AG10803 (cell line): ENCODE data around the gene FSTL4.

Experiments used
- DNase-seq: peaks from one replicate; pipeline ENCODE4 v3.0.0; 2010; ENCODE audit warnings: low read depth
- H3K4me3 ChIP-seq: 2 replicates; pipeline ENCODE4 v1.5.1; 2011; ENCODE audit warnings: mild to moderate bottlenecking, low read length, control low read depth
- TF ChIP-seq, protein P1 (sequence below): conservative IDR thresholded peaks from 2 replicates; pipeline ENCODE4 v1.5.1; 2011; ENCODE audit warnings: mild to moderate bottlenecking, low read length, control low read depth, inconsistent platforms

The FSTL4 gene

DNA sequence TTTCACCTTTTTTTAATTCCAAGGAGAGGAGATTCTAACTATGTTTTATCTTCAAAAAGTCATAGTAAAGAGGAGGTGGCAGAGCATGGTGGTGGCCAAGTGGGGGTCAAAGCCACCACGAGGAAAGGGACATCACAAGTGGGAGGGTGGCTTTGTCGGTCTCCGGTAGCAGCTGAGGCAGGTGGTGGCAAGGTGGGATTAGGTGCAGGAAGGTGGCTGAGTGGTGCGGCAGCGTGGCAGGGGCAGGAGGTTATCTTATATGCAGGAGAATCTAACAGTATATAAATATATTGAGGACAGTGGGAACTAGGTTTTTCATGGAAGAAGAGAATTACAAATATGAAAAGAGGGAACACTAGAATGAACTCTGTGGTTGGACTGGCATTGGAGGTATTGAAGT lies 196.8 kb downstream of the FSTL4 start:
- DNase-seq: no peak
- no peak overlapping the region for H3K4me3 ChIP-seq
- TF ChIP-seq, protein P1, sequence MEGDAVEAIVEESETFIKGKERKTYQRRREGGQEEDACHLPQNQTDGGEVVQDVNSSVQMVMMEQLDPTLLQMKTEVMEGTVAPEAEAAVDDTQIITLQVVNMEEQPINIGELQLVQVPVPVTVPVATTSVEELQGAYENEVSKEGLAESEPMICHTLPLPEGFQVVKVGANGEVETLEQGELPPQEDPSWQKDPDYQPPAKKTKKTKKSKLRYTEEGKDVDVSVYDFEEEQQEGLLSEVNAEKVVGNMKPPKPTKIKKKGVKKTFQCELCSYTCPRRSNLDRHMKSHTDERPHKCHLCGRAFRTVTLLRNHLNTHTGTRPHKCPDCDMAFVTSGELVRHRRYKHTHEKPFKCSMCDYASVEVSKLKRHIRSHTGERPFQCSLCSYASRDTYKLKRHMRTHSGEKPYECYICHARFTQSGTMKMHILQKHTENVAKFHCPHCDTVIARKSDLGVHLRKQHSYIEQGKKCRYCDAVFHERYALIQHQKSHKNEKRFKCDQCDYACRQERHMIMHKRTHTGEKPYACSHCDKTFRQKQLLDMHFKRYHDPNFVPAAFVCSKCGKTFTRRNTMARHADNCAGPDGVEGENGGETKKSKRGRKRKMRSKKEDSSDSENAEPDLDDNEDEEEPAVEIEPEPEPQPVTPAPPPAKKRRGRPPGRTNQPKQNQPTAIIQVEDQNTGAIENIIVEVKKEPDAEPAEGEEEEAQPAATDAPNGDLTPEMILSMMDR: no peak

DNA sequence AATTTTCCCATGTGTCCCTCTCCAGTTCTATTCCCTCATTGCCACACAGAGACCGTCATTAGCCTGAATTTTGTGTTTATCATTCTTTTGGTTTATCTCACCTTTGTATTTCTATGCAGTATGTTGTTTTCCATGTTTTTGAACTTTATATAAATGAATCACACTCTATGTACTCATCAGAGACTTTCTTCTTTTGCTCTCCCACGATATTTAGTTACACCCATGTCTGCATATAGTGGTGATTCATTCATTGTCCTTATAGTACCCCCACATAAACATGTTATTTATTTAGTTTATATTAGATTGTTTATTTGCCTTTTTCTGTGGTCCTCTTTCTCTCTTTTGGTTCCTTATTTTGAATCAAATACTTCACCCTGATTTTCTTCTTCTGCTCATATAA lies 199.7 kb downstream of the FSTL4 start:
- DNase-seq: no peak
- H3K4me3 ChIP-seq: no peak overlapping the region
- TF ChIP-seq, protein P1: no peak

DNA sequence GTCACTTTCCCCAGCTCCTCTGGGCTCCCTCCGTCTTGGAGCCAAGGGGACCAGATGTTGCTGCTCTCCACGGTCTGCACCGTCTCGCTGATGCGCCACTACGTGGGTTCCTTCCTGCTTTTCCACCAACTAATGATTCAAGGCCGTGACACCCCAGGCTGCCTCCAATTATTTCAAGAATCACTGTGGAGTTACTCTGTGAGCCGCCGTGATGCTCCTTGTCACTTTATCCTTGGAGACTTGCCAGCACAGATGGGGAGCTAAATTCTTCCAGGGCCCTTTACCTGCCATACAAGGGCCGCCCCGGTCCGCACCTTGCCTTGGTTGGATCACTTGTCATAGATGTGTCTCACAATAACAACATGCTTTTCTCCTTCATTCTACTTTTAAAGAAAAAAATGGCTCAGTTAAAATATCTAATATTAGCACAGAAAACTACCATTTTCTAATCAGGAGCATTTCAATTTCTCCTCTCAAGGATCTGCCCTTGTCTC lies 202.0 kb downstream of the FSTL4 start:
- no peak overlapping the region for H3K4me3 ChIP-seq
- TF ChIP-seq, protein P1: no peak
- no peak for DNase-seq

DNA sequence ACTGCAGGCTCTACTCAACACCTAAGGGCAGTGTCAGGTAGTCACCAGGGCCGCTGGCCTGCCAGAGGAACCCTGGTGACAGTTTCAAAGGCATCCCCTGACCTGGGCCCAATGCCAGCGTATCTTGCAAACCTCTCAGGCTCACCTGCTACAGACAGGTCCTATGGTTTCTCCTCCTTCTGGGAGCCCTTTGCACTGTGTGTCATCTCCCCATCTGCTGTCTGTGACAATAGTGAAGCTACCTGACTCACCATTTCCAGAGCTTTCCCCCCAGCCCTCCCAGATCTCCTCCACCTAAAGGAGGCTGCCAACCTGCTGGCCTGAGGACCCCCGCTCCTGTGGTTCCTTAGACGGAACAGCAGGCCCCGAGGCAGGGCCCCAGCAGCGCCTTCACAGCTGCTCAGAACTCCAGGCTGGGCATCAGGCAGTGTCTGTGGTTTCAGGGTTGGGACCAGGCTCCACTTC lies 203.1 kb downstream of the FSTL4 start:
- DNase-seq: no peak
- no peak overlapping the region for H3K4me3 ChIP-seq
- TF ChIP-seq, protein P1: no peak

DNA sequence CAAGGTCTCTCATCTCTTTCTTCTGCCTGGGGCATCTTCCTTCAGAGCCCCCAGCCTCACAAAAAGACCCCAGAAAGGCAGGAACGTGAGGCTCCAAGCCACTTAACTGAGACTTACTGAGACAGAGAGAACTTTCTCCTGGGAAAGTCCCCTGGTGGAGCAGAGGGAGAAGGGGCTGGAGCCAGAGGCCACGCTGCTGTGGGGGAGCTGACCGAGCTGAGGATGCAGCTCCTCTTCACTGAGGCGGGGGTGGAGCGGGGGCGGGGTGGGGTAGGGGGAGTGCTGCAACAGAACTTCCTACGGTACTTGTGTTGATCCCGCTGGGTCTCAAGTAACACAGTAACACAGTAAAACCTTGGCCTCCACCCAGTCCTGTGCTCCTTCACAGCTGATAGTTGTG lies 204.0 kb downstream of the FSTL4 start:
- TF ChIP-seq, protein P1: no peak
- no peak overlapping the region for H3K4me3 ChIP-seq
- no peak for DNase-seq

DNA sequence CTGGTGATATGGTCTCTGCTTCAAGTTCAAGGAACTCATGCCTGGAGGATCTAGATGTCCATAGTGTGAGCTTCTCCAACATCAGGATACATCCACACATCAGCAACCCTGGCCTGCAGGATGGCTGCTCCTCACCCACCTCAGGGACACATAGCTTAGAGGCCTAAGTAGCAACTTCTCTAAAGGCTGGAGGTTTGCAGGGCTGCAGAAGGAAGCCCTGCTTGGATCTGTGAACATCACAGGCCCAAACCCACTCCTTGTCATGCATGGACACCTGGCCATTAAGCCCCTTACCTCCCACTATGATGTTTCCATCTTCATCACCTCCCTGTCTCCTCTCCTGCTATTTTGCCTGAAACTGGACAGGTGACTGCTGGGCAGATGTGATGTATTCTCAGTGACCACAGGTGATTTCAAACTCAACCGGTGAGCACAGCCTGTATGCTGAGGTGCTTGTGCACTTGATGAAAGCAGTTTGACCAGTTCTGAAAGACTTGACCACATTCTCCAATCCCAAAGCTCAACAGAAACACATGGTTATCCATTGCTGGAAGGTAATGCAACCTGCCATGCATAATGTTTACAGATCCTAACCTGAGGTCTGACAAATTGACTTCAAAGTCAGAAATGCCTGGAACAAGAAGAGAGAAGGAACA lies 205.2 kb downstream of the FSTL4 start:
- no peak overlapping the region for H3K4me3 ChIP-seq
- TF ChIP-seq, protein P1: no peak
- no peak for DNase-seq

DNA sequence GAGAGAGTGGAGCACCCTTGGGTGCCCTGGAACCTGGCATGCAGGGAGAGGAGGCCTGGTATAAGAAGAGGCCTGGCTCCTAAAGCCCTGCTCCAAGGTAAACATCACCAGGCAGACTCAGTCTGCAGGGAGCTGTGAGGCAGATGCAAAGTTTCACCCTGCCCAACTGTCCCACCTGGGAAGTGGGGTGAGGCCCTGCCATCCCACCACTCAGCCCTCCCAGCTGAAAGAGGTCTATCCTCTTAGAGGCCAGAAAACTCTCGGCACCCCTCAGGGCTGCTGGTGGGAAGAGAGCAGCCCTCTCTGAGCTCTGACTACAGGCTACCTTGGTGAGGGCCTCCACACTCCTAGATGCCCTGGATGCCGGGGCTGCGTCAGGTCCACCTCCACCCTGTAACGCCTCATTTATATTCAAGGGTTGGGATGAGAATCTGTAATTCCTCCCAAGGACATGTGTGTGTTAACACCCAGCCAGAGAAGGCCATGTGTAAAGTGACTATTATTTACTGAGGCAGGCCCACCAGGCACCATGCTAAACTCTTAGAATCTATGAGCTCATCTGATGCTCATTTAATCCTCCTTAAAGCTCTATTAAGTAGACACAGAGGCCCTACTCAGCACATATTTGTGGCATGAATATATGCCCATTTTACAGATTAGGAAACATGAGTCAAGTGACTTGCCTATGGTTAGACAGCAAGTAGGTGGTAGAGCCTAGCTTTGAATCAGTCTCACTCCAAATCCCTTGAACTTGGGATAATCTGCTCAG lies 205.9 kb downstream of the FSTL4 start:
- TF ChIP-seq, protein P1: no peak
- no peak overlapping the region for H3K4me3 ChIP-seq
- DNase-seq: no peak
